K562 (cell line): ENCODE measurements around the gene TMEM248. TPM values are rescaled to one million over a fixed set of nuclear protein-coding genes. Genes with fewer than 3 reads are reported as not detected.

ENCODE experiments used
- ATAC-seq: fragments of 200-7000 bp; cut with Tn5 transposase; 3 replicates; pipeline ENCODE4 v1.9.1; 2020; ENCODE audit warnings: moderate library complexity
- BruUV-seq: library from RNA; stranded (reverse); fragments of 400-500 nt; replicated peaks from 2 replicates; lab custom pipeline; 2021; lab: Mats Ljungman, UMichigan
- CTCF ChIA-PET: fragments of 300-600 bp; formaldehyde crosslinking; extraction: SDS; loops from one replicate; lab custom pipeline; 2021; ENCODE audit warnings: low intra/inter-chr PET ratio; lab: Yijun Ruan, JAX
- POLR2A ChIA-PET: fragments of 300-600, 350-650 bp; sonication (Branson Sonifier 250); formaldehyde crosslinking; extraction: SDS; loops from one replicate; lab custom pipeline; 2021; ENCODE audit warnings: antibody characterized with exemption, inconsistent platforms; lab: Yijun Ruan, JAX
- DNase-seq, 4 experiments: peaks; one replicate each; pipeline versions ENCODE4 v3.0.0 to v3.0.0-alpha.2; 2011 to 2018; ENCODE audit warnings: low spot score in 3 of 4, mixed read lengths in 3 of 4; ENCODE audit errors: extremely low read depth in 1 of 4
- FAIRE-seq: peaks from 2 replicates; lab custom pipeline; 2011; peaks lifted over from hg19 to GRCh38; lab: Jason Lieb, UNC
- H2AFZ ChIP-seq: 2 replicates; pipeline ENCODE4 v1.6.0; 2011; ENCODE audit warnings: low read depth, low read length, control low read depth, inconsistent platforms
- H3K27ac ChIP-seq: fragments of 200-600 bp; 3 replicates; pipeline ENCODE4 v1.8.0; 2011; ENCODE audit warnings: low read depth, mild to moderate bottlenecking, control low read depth, inconsistent platforms, low read length, moderate library complexity, mixed read lengths; ENCODE audit errors: extremely low read depth
- H3K27me3 ChIP-seq, 2 experiments: fragments of 300-600 bp in 1 of 2; 2 replicates in 1 of 2; 3 replicates in 1 of 2; pipeline versions ENCODE4 v1.6.0 to v1.8.0; 2011; ENCODE audit warnings: inconsistent platforms in 2 of 2, low read length in 2 of 2, mild to moderate bottlenecking in 1 of 2, mixed read lengths in 1 of 2, moderate library complexity in 1 of 2; ENCODE audit not compliant: control insufficient read depth in 2 of 2, insufficient read depth in 2 of 2
- H3K36me3 ChIP-seq: fragments of 300-600 bp; 3 replicates; pipeline ENCODE4 v1.8.0; 2011; ENCODE audit warnings: mild to moderate bottlenecking, low read length, inconsistent platforms; ENCODE audit not compliant: control insufficient read depth, insufficient read depth
- H3K4me1 ChIP-seq, 2 experiments: fragments of 200-600 bp in 1 of 2; replicated peaks in 1 of 2; 2 replicates in 1 of 2; 3 replicates in 1 of 2; pipeline versions ENCODE4 v1.5.1 to v1.8.0; 2011; ENCODE audit warnings: inconsistent platforms in 2 of 2, low read length in 2 of 2, mild to moderate bottlenecking in 1 of 2, mixed read lengths in 1 of 2, moderate library complexity in 1 of 2; ENCODE audit not compliant: control insufficient read depth in 2 of 2, insufficient read depth in 2 of 2
- H3K4me2 ChIP-seq: 2 replicates; pipeline ENCODE4 v1.6.1; 2011; ENCODE audit warnings: low read length, control low read depth, inconsistent platforms, mixed read lengths; ENCODE audit not compliant: insufficient read depth
- H3K4me3 ChIP-seq: fragments of 200-600 bp; sonication (generic), shearing (Covaris generic); 2 replicates; pipeline ENCODE4 v1.5.1; 2016; ENCODE audit warnings: control low read depth, inconsistent platforms
- H3K79me2 ChIP-seq: fragments of 200-600 bp; 3 replicates; pipeline ENCODE4 v1.8.0; 2011; ENCODE audit warnings: low read length, inconsistent platforms; ENCODE audit not compliant: control insufficient read depth, insufficient read depth
- H3K9ac ChIP-seq, 2 experiments: 2 replicates each; pipeline versions ENCODE4 v1.6.0 to v1.6.1; 2011; ENCODE audit warnings: low read depth in 2 of 2, low read length in 2 of 2, control low read depth in 1 of 2, inconsistent platforms in 1 of 2, mild to moderate bottlenecking in 1 of 2, mixed read lengths in 1 of 2; ENCODE audit not compliant: insufficient read depth in 1 of 2
- H3K9me1 ChIP-seq: one replicate; pipeline ENCODE4 v1.6.0; 2011; ENCODE audit warnings: inconsistent platforms, mild to moderate bottlenecking, low read length, moderate library complexity; ENCODE audit not compliant: control insufficient read depth, insufficient read depth
- H3K9me3 ChIP-seq: replicated peaks from 2 replicates; pipeline ENCODE4 v1.5.1; 2011; ENCODE audit warnings: low read depth, low read length, inconsistent platforms; ENCODE audit not compliant: control insufficient read depth, insufficient read depth
- H4K20me1 ChIP-seq: replicated peaks from 2 replicates; pipeline ENCODE4 v1.6.1; 2011; ENCODE audit warnings: low read length, inconsistent platforms, mixed read lengths; ENCODE audit not compliant: control insufficient read depth, insufficient read depth
- ARID3B ChIP-seq: fragments of 250-450 bp; sonication (Bioruptor Pico); IDR thresholded peaks from 2 replicates; pipeline ENCODE4 v1.4.0; 2020; ENCODE audit warnings: borderline replicate concordance
- BMI1 ChIP-seq: fragments of 150-350 bp; IDR thresholded peaks from 2 replicates; pipeline ENCODE4 v1.6.1; 2014; ENCODE audit warnings: low read length
- BRD4 ChIP-seq: fragments of 200-600 bp; sonication (generic); IDR thresholded peaks from 2 replicates; pipeline ENCODE4 v1.6.1; 2017; ENCODE audit warnings: inconsistent platforms
- CBFA2T3 ChIP-seq: fragments of 450-650 bp; IDR thresholded peaks from 2 replicates; pipeline ENCODE4 v1.6.1; 2017
- DACH1 ChIP-seq: fragments of 450-650 bp; IDR thresholded peaks from 2 replicates; pipeline ENCODE4 v1.6.1; 2018; ENCODE audit not compliant: partially characterized antibody
- FOXA1 ChIP-seq: fragments of 450-650 bp; IDR thresholded peaks from 2 replicates; pipeline ENCODE4 v1.6.1; 2016; ENCODE audit warnings: mild to moderate bottlenecking, borderline replicate concordance
- FOXA3 ChIP-seq, 2 experiments: fragments of 450-650 bp in 1 of 2; sonication (generic) in 1 of 2; formaldehyde crosslinking; IDR thresholded peaks in 1 of 2; conservative IDR thresholded peaks in 1 of 2; 2 replicates each; pipeline versions ENCODE4 v1.4.0 to v1.8.0; 2020 to 2022; ENCODE audit warnings: mild to moderate bottlenecking in 2 of 2, missing genetic modification reagents in 1 of 2
- HMGXB4 ChIP-seq: sonication (generic); formaldehyde crosslinking; IDR thresholded peaks from 2 replicates; pipeline ENCODE4 v1.8.1; 2023; ENCODE audit warnings: mild to moderate bottlenecking, missing genetic modification reagents
- JUN ChIP-seq, 2 experiments: sonication (generic) in 1 of 2; formaldehyde crosslinking in 1 of 2; IDR thresholded peaks; 2 replicates each; pipeline versions ENCODE4 v1.6.1 to v1.8.0; 2012 to 2022; ENCODE audit warnings: borderline replicate concordance in 2 of 2, mild to moderate bottlenecking in 2 of 2, improper control_type of control experiment in 1 of 2, low read depth in 1 of 2, low read length in 1 of 2, missing genetic modification reagents in 1 of 2
- USF1 ChIP-seq: sonication (generic); formaldehyde crosslinking; IDR thresholded peaks from 2 replicates; pipeline ENCODE4 v1.9.0; 2022; ENCODE audit warnings: mild to moderate bottlenecking, missing genetic modification reagents
- XRCC4 ChIP-seq: IDR thresholded peaks from one replicate; pipeline ENCODE4 v1.6.1; 2011; ENCODE audit not compliant: insufficient read depth, insufficient read length; ENCODE audit errors: extremely low read depth
- ZNF282 ChIP-seq: sonication (generic); formaldehyde crosslinking; IDR thresholded peaks from 2 replicates; pipeline ENCODE4 v1.8.1; 2023; ENCODE audit warnings: missing genetic modification reagents
- ZNF639 ChIP-seq, 2 experiments: fragments of 200-800 bp in 1 of 2; sonication (Bioruptor generic) in 1 of 2; sonication (generic) in 1 of 2; formaldehyde crosslinking in 1 of 2; IDR thresholded peaks in 1 of 2; conservative IDR thresholded peaks in 1 of 2; 2 replicates each; pipeline versions ENCODE4 v1.5.0 to v1.6.1; 2016 to 2020; ENCODE audit warnings: missing compliant biosample characterization in 1 of 2, missing genetic modification characterization in 1 of 2, missing genetic modification reagents in 1 of 2
- ZNF699 ChIP-seq: fragments of 250-450 bp; sonication (Bioruptor Pico); IDR thresholded peaks from 2 replicates; pipeline ENCODE4 v1.8.0; 2021; ENCODE audit warnings: mild to moderate bottlenecking, moderate library complexity; ENCODE audit not compliant: insufficient replicate concordance
- WGBS: fragments of 100-300 bp; shearing (Covaris generic); methylation state at CpG from one replicate; pipeline ENCODE4 v1.1.6; 2016; ENCODE audit warnings: low coverage, mixed read lengths; ENCODE audit not compliant: insufficient coverage; ENCODE audit errors: missing lambda C conversion rate; 5-methylcytosine and 5-hydroxymethylcytosine counted together
- in situ Hi-C: fragments of 300-500 bp; cut with MboI; formaldehyde crosslinking; loops from 4 replicates; pipeline ENCODE4 v1.15.0; 2018; ENCODE audit warnings: inconsistent platforms, mixed read lengths
- intact Hi-C: fragments of 100-400 bp; cut with micrococcal nuclease; formaldehyde crosslinking; loops from 2 replicates; pipeline ENCODE4 v1.14.2; 2022
- polyA plus RNA-seq, 8 experiments: library from polyadenylated mRNA; depleted of rRNA in 4 of 8; stranded (reverse) in 5 of 8; unstranded in 3 of 8; fragments of >200 nt; fragmentation: Nextera tagmentation in 2 of 8; fragmentation: Illumina TruSeq in 1 of 8; extraction: Ambion mirVana in 2 of 8; extraction: Trizol in 1 of 8; gene quantifications; 2 replicates each; pipeline versions ENCODE4 v1.2.1 to v1.2.3, GENCODE V29; 2011 to 2014; ENCODE audit warnings: inconsistent platforms in 1 of 8, missing spikeins in 1 of 8
- total RNA-seq, 7 experiments: library from RNA; depleted of rRNA in 6 of 7; stranded (reverse); fragments of >200 nt in 6 of 7; fragmentation: Illumina TruSeq in 2 of 7; extraction: Trizol in 2 of 7; gene quantifications; 2 replicates each; pipeline versions ENCODE4 v1.2.1 to v1.2.3, GENCODE V29; 2011 to 2021; ENCODE audit warnings: low replicate concordance in 1 of 7

Gene TMEM248
- total and polyA plus RNA-seq, 9 of the 15 experiments (the other 6 are each of a cell fraction or from before 2014, with no cell fraction given) = 6.3 to 132 (median 64.4) TPM

- Histone ChIP-seq H3K79me2 (no peaks in the 10 kb centered on the region), H3K27me3 (no peaks in the 10 kb centered on the region), H3K9ac (no peak overlapping the region), H2AFZ (no peak overlapping the region), H3K9me1 (no peaks in the 10 kb centered on the region), H3K9me3 (no peaks in the 10 kb centered on the region), H3K36me3 (peaks cover 34% of the 10 kb centered on the region; the same call in 2 of the 3 replicates), H4K20me1 (no peaks in the 10 kb centered on the region), H3K4me2 (no peak overlapping the region), H3K27ac (no peak overlapping the region), H3K4me3 (no peak overlapping the region), H3K4me1 (no peaks in the 10 kb centered on the region)
- ATAC-seq (no peak), DNase-seq (no peak), FAIRE-seq (no peak)
- no TSS peak for BruUV-seq
- 76% methylated on average over 7 of the region's 7 CpGs for WGBS
- ChIA-PET CTCF (no interaction called here), POLR2A (no interaction called here)
- intact Hi-C loops (no loop called here), in situ Hi-C loops (no loop called here)
- TF ChIP-seq BMI1 = no peak
- TF ChIP-seq JUN (IDR thresholded peaks at IDR 0.05; ENCODE audit: borderline replicate concordance, low read depth, low read length) = no peak
- TF ChIP-seq JUN (CRISPR knock-in tag; IDR thresholded peaks at IDR 0.05; ENCODE audit: borderline replicate concordance) = no peak
- no peak for TF ChIP-seq USF1 (CRISPR knock-in tag)
- no peak for TF ChIP-seq ZNF639 (CRISPR knock-in tag; conservative IDR thresholded peaks at IDR 0.05 in 1 of 2, IDR thresholded peaks at IDR 0.05 in 1 of 2)
- no peak for TF ChIP-seq CBFA2T3
- TF ChIP-seq HMGXB4 (CRISPR knock-in tag) = no peak
- no peak for TF ChIP-seq FOXA1
- TF ChIP-seq DACH1 = no peak
- no peak for TF ChIP-seq ZNF282 (CRISPR knock-in tag)
- no peak for TF ChIP-seq ARID3B (CRISPR knock-in tag)
- no peak for TF ChIP-seq BRD4
- TF ChIP-seq ZNF699 = no peak
- TF ChIP-seq FOXA3 (CRISPR knock-in tag; conservative IDR thresholded peaks at IDR 0.05 in 1 of 2, IDR thresholded peaks at IDR 0.05 in 1 of 2) = no peak
- TF ChIP-seq XRCC4 = no peak
These were observed 37.3 kb upstream of the TMEM248 start for GRCh38 chr7:66883716-66884115.
